Activated naive CD4-positive, alpha-beta T cell treated with anti-CD3 and anti-CD28 coated beads, Interleukin-2, amount 50 U/mL, for 72 hours (primary cell): ENCODE results near the gene FAT1. TPM values are rescaled to one million over a fixed set of nuclear protein-coding genes. Genes with fewer than 3 reads are reported as not detected.

Source experiments
- ATAC-seq, 2 donors: fragments of 150-1000 bp; cut with Tn5 transposase; 2 replicates each; pipeline ENCODE4 v1.10.0; 2021; ENCODE audit warnings: mild to moderate bottlenecking in 2 of 2, moderate library complexity in 2 of 2
- DNase-seq, 2 donors: peaks; one replicate each; pipeline ENCODE4 v3.0.0; 2021 to 2022; ENCODE audit warnings: low spot score in 2 of 2
- H3K27ac Mint-ChIP-seq, 2 donors: one replicate each; pipeline ENCODE4 v1.8.0; 2022; ENCODE audit warnings: mild to moderate bottlenecking in 2 of 2, mixed read lengths in 2 of 2
- H3K36me3 Mint-ChIP-seq, 2 donors: one replicate each; pipeline ENCODE4 v1.8.0; 2022; ENCODE audit warnings: mixed read lengths in 2 of 2
- H3K9me3 Mint-ChIP-seq, 2 donors: one replicate each; pipeline ENCODE4 v1.8.0; 2022; ENCODE audit warnings: mixed read lengths in 2 of 2
- total RNA-seq, 2 donors: library from RNA; stranded (reverse); gene quantifications; one replicate each; pipeline ENCODE4 v1.2.3, GENCODE V29; 2022

FAT1 gene
- total RNA-seq, 2 donors from 2014 or later, result 0.02 TPM; not detected in 1

GRCh38 chr4:186714006-186714675 lies 9.5 kb downstream of the FAT1 start:
- Mint-ChIP-seq H3K27ac (no peak overlapping the region), H3K9me3 (peaks cover 17 to 21% of the 10 kb centered on the region in 2 donors), H3K36me3 (peaks cover 0 to 5% of the 10 kb centered on the region in 2 donors)
- ATAC-seq, result no peak
- no peak for DNase-seq

- Mint-ChIP-seq H3K27ac (no peak overlapping the region), H3K9me3 (peaks cover 13 to 14% of the 10 kb centered on the region in 2 donors), H3K36me3 (peaks cover 0 to under 1% of the 10 kb centered on the region in 2 donors)
- no peak for ATAC-seq
- DNase-seq, result no peak
Observed at GRCh38 chr4:186712690-186713089, 11.0 kb downstream of the FAT1 start.

- ATAC-seq (no peak), DNase-seq (no peak)
- Mint-ChIP-seq H3K27ac (no peak overlapping the region), H3K36me3 (no peaks in the 10 kb centered on the region), H3K9me3 (peaks cover 8 to 10% of the 10 kb centered on the region in 2 donors)
Observed at GRCh38 chr4:186710521-186711119, 13.0 kb downstream of the FAT1 start.

DNA sequence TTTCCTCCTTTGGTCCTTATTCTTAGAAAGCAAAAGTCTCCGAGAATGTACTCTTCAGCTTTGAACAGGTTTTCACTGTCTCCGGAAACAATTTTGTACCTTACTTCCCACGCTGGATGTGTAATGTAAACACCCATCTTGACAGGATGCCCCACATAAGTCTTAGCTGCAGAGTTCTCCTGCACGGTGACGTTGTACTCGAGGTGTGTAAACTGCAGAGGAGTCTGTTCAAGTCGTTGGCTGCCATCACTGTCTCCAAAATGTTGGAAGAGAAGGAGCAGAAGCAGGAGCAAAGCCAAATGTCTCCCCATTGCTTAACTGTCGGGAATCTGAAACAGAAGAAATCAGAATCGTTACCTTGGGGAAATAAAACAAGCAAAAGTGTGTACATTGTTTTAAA lies 14.1 kb downstream of the FAT1 start:
- ATAC-seq (no peak), DNase-seq (no peak)
- no peaks in the 10 kb centered on the region for H3K36me3 Mint-ChIP-seq
- H3K9me3 Mint-ChIP-seq, result peaks cover 8 to 10% of the 10 kb centered on the region in 2 donors
- no peak overlapping the region for H3K27ac Mint-ChIP-seq

DNA sequence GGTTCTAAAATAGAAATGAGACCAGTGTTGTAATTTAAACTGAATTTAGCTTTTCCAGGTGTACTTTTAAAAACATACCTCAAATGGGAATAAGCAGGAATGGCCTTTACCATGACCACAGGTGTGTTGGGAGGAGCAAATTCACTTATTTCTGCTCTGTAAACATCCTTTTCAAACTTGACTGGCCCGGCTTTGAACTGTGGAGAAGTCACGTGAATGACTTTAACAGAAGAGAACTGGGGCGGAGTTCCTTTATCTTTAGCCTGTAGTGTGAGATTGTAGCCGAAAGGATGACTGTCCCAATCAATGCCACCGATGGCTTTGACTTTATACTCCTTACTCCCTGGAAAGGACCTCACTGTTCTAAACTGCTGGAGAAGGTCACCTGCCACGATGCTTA lies 15.1 kb downstream of the FAT1 start:
- Mint-ChIP-seq H3K36me3 (no peaks in the 10 kb centered on the region), H3K9me3 (peaks cover 0 to 10% of the 10 kb centered on the region in 2 donors), H3K27ac (no peak overlapping the region)
- no peak for DNase-seq
- no peak for ATAC-seq

GRCh38 chr4:186707996-186708395 lies 15.7 kb downstream of the FAT1 start:
- no peak for ATAC-seq
- Mint-ChIP-seq H3K36me3 (no peaks in the 10 kb centered on the region), H3K9me3 (peaks cover 0 to 8% of the 10 kb centered on the region in 2 donors), H3K27ac (no peak overlapping the region)
- DNase-seq, result no peak

GRCh38 chr4:186707574-186707973 lies 16.1 kb downstream of the FAT1 start:
- no peaks in the 10 kb centered on the region for H3K36me3 Mint-ChIP-seq
- no peak for ATAC-seq
- H3K27ac Mint-ChIP-seq, result no peak overlapping the region
- no peak for DNase-seq
- H3K9me3 Mint-ChIP-seq, result peaks cover 0 to 9% of the 10 kb centered on the region in 2 donors

GRCh38 chr4:186704057-186704456 lies 19.6 kb downstream of the FAT1 start:
- H3K36me3 Mint-ChIP-seq, result no peaks in the 10 kb centered on the region
- DNase-seq (no peak), ATAC-seq (no peak)
- no peak overlapping the region for H3K27ac Mint-ChIP-seq
- peaks cover 0 to 10% of the 10 kb centered on the region in 2 donors for H3K9me3 Mint-ChIP-seq

GRCh38 chr4:186703510-186703909 lies 20.1 kb downstream of the FAT1 start:
- Mint-ChIP-seq H3K9me3 (peaks cover under 1 to 11% of the 10 kb centered on the region in 2 donors), H3K27ac (no peak overlapping the region), H3K36me3 (peaks cover 0 to 1% of the 10 kb centered on the region in 2 donors)
- DNase-seq, result no peak
- ATAC-seq, result no peak

DNA sequence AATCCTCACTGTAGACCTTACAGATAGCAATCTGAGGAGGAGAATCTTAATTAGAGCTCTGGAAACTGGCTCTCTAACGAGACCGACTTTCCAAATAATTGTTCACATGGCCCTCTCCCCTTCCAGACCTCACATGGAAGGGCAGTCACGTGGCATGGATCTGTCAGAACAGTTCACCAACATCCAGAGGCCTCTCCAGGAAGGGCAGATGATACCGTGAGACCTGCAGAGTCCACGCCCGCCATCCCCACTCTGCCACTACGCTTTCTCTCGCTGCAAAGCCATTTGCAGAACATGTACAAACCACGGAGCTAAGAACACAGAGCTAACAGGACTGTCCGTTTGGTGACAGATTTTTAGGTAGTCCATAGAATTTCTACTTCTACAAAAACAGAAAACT lies 20.7 kb downstream of the FAT1 start:
- DNase-seq, result no peak
- Mint-ChIP-seq H3K9me3 (peaks cover 6 to 16% of the 10 kb centered on the region in 2 donors), H3K27ac (no peak overlapping the region), H3K36me3 (peaks cover 0 to 5% of the 10 kb centered on the region in 2 donors)
- ATAC-seq, result no peak

DNA sequence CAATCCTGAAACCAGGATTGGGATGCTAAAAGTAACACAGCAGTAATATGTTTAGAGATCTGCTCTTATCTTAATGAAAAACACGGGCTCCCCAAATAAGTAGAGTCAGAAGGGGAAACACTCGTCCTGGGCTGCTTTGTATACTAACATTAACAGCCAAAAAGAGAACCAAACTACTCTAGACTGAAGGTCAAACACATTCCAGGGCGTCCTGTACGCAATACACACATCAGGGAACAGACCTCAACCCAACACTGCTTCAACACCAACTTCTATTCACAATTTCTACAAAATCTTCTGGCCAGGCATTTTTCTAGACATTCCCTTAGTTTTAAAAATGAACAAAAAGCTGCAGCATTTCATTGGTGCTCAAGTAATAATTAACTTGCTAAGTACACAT lies 21.4 kb downstream of the FAT1 start:
- peaks cover 0 to 5% of the 10 kb centered on the region in 2 donors for H3K36me3 Mint-ChIP-seq
- ATAC-seq (no peak), DNase-seq (no peak)
- no peak overlapping the region for H3K27ac Mint-ChIP-seq
- peaks cover 6 to 17% of the 10 kb centered on the region in 2 donors for H3K9me3 Mint-ChIP-seq

DNA sequence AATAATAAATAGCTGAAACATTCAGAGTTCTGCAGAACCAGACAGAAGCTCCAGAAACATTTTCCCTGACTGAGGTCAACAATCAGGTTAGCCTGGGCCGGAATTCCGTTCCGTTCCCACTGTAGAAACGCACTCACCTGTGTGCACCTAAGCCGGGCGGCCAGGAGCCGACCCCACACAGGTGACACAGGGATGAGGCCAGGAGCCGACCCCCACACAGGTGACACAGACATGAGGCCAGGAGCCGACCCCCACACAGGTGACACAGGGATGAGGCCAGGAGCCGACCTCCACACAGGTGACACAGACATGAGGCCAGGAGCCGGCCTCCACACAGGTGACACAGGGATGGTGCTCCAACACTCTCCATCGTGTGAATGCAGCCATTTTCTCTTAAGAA lies 21.9 kb downstream of the FAT1 start:
- no peak overlapping the region for H3K27ac Mint-ChIP-seq
- ATAC-seq, result no peak
- peaks cover 0 to 5% of the 10 kb centered on the region in 2 donors for H3K36me3 Mint-ChIP-seq
- no peak for DNase-seq
- H3K9me3 Mint-ChIP-seq, result peaks cover 6 to 17% of the 10 kb centered on the region in 2 donors

DNA sequence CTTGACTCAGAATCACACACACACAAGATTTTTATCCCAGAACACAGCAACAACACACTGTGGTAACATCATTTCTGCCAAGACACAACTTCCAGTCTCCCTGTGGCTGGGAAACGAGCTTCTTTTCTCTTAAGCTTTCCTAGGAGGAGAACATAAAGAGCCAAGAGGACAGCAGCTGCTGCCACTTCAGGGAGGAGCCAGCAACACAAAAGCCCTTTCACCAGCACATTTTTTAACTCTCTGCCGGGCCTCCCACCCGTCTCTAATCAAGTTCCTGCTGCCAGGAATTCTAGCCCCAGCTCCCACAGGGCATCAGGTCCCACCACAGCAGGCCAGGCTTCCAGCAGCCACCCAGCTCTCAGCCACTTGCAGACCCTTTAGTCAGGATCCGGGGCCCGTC lies 22.4 kb downstream of the FAT1 start:
- no peak for ATAC-seq
- peaks cover 6 to 17% of the 10 kb centered on the region in 2 donors for H3K9me3 Mint-ChIP-seq
- DNase-seq, result no peak
- H3K27ac Mint-ChIP-seq, result no peak overlapping the region
- peaks cover 0 to 5% of the 10 kb centered on the region in 2 donors for H3K36me3 Mint-ChIP-seq

GRCh38 chr4:186700746-186701145 lies 22.9 kb downstream of the FAT1 start:
- peaks cover 6 to 17% of the 10 kb centered on the region in 2 donors for H3K9me3 Mint-ChIP-seq
- no peak for DNase-seq
- no peak for ATAC-seq
- H3K36me3 Mint-ChIP-seq, result peaks cover 0 to 5% of the 10 kb centered on the region in 2 donors
- H3K27ac Mint-ChIP-seq, result no peak overlapping the region

- H3K27ac Mint-ChIP-seq, result no peak overlapping the region
- H3K9me3 Mint-ChIP-seq, result peaks cover 6 to 17% of the 10 kb centered on the region in 2 donors
- ATAC-seq (no peak), DNase-seq (no peak)
- H3K36me3 Mint-ChIP-seq, result peaks cover 0 to 5% of the 10 kb centered on the region in 2 donors
Observed at GRCh38 chr4:186699881-186700397, 23.7 kb downstream of the FAT1 start.

DNA sequence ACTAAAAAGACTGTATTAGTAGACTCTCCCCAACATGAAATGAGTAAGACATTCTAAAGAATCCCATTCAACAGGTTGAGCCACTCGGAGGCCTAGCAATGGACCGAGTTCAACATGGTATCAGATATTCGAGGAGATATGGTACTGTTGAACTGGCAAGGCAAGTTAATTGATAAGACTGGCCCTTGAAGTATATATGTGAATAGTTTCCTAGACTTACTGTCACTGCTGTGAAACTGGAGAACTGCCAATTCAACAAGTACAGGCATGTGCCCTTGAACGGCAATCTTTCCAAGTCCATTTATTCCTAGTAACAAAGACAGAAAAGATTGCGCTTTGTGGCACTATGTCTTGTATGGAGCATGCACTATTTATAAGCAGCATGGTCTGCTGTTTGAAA lies 24.4 kb downstream of the FAT1 start:
- DNase-seq (no peak), ATAC-seq (no peak)
- Mint-ChIP-seq H3K9me3 (peaks cover 6 to 17% of the 10 kb centered on the region in 2 donors), H3K27ac (no peak overlapping the region), H3K36me3 (peaks cover 0 to 5% of the 10 kb centered on the region in 2 donors)

DNA sequence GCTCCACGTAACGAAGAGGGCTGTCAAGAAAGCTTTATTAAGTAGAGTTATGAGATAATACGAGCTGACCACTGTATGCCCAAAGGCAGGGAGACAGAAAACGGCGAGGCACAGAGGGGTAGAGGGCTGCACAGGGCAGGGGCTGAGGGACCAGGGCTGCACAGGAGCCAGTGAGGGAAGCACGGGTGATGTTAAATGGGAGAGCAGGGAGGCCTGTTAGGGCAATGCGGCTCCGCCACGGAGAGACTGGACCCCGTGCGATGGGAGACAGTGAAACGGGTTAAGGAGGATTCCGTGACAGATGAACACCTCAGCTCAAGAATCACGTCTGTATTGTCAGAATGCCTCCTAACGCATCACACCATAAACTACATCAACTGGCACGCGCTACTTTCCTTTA lies 25.1 kb downstream of the FAT1 start:
- ATAC-seq (no peak), DNase-seq (no peak)
- Mint-ChIP-seq H3K9me3 (peaks cover 12 to 22% of the 10 kb centered on the region in 2 donors), H3K27ac (no peak overlapping the region), H3K36me3 (peaks cover 0 to 5% of the 10 kb centered on the region in 2 donors)

DNA sequence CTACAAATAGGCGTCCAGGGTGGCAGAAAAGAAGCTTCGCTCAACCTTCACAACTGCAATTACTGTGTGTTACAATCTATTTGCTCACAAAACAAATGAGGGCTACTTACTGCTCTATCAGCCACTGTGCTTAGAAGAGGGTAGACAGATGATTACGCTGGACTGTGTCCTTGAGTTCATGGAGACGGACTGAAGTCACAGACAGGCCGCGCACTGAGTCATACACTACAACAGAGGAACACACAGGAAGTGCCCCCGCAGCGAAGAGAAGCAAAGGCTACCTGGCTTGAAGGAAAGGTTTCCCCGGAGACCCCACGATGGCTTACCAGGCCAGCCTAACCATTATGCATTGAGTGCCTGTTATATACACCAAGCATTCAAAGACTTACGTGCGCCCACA lies 25.6 kb downstream of the FAT1 start:
- DNase-seq, result no peak
- Mint-ChIP-seq H3K9me3 (peaks cover 12 to 20% of the 10 kb centered on the region in 2 donors), H3K36me3 (peaks cover 0 to 5% of the 10 kb centered on the region in 2 donors)

More for the DNA sequence above, 25.6 kb downstream of the FAT1 start:
- H3K27ac Mint-ChIP-seq, result no peak overlapping the region
- no peak for ATAC-seq
